ENCODE measurements around the gene UBE2E2.

- TF ChIP-seq ZNF224 (CRISPR knock-in tag; IDR thresholded peaks at IDR 0.05) (no peak), POLR2A (IDR thresholded peaks at IDR 0.05; ENCODE audit: insufficient read depth in 1 of 2, low read depth in 2 of 2, low read length in 2 of 2) (no peak), ZNF234 (CRISPR knock-in tag; conservative IDR thresholded peaks at IDR 0.05) (no peak), FOXP1 (IDR thresholded peaks at IDR 0.05) (no peak), FOXP1 (CRISPR knock-in tag; IDR thresholded peaks at IDR 0.05) (no peak), SMAD9 (CRISPR knock-in tag; IDR thresholded peaks at IDR 0.05) (no peak), ZNF451 (CRISPR knock-in tag; IDR thresholded peaks at IDR 0.05) (no peak), HOXA7 (CRISPR knock-in tag; IDR thresholded peaks at IDR 0.05) (no peak), PRPF4 (IDR thresholded peaks at IDR 0.05; ENCODE audit: low read depth, low read length, poor library complexity, severe bottlenecking) (no peak), KDM4B (CRISPR knock-in tag; IDR thresholded peaks at IDR 0.05) (no peak), CTCF (CRISPR knock-in tag; IDR thresholded peaks at IDR 0.05) (no peak)
Measured at GRCh38 chr3:23553353-23553752, 350.2 kb downstream of the UBE2E2 start.

Measured in HepG2 (cell line).